GM21737 (cell line): ENCODE measurements around the gene CALN1.
"Not testable (repeated sequence)": the region's sequence is repeated elsewhere in the genome, so short reads cannot be mapped to it uniquely, and the experiment has no call there.

Experiments
- ATAC-seq: cut with Tn5 transposase; IDR thresholded peaks from one replicate; pipeline ENCODE4 v1.9.1; 2021; ENCODE audit warnings: mild to moderate bottlenecking, moderate library complexity; ENCODE audit not compliant: unreplicated experiment

Gene CALN1

DNA sequence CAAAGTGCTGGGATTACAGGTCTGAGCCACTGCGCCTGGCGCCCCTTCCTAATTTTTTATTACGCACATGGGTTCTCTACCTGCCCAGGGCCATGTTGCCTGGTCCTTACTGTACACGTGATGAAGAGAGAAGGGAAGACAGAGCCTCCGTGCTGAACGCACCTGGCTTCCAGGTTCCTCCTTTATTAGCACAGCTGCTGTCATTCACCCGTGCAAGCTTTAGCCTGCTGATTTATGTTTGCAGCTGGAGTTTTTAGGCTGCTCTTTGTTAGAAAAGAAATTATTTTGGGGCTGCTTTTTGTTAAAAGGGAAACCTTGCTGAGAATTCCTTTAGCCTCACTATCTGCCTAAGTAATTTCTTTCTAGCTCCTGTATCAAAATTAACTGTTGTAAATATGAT is 417.0 kb downstream of the CALN1 start:
- no peak for ATAC-seq

GRCh38 chr7:71991586-71991985 is 420.6 kb downstream of the CALN1 start:
- no peak for ATAC-seq

DNA sequence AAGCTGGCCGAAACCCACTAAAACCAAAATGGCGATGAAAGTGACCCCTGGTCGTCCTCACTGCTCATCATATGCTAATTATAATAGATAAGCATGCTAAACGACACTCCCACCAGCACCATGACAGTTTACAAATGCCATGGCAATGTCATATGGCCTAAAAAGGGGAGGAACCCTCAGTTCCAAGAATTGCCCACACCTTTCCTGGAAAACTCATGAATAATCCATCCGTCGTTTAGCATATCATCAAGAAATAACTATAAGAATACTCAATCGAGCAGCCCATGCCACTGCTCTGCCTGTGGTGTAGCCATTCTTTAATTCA is 422.0 kb downstream of the CALN1 start:
- ATAC-seq, result no peak

- ATAC-seq, result no peak
Measured at GRCh38 chr7:71988201-71988600, 423.9 kb downstream of the CALN1 start.

- no peak for ATAC-seq
Measured at GRCh38 chr7:71987200-71987767, 424.9 kb downstream of the CALN1 start.

GRCh38 chr7:71984348-71984747 is 427.8 kb downstream of the CALN1 start:
- ATAC-seq, result no peak

DNA sequence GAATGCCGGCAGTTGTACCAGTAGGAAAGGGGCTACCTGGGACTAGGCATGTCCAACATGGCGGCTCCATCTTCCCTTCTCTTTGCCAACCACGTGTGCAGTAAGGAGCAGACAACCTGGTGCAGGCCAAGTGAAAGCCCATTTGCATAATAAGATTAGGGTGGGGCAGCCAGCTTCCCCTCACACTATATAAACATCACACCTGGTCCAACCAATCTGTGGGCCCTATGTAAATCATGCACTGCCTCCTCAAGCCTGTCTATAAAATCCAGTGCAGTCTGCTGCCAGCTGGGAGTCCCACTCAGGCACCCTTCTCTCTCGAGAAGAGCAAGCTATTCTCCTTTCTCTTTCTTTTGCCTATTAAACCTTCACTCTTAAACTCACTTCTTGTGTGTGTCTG is 429.3 kb downstream of the CALN1 start:
- no peak for ATAC-seq

- ATAC-seq, result no peak
Measured at GRCh38 chr7:71976645-71977044, 435.5 kb downstream of the CALN1 start.

- ATAC-seq, result no peak
Measured at GRCh38 chr7:71974611-71975010, 437.5 kb downstream of the CALN1 start.

- no peak for ATAC-seq
Measured at GRCh38 chr7:71972534-71972933, 439.6 kb downstream of the CALN1 start.

DNA sequence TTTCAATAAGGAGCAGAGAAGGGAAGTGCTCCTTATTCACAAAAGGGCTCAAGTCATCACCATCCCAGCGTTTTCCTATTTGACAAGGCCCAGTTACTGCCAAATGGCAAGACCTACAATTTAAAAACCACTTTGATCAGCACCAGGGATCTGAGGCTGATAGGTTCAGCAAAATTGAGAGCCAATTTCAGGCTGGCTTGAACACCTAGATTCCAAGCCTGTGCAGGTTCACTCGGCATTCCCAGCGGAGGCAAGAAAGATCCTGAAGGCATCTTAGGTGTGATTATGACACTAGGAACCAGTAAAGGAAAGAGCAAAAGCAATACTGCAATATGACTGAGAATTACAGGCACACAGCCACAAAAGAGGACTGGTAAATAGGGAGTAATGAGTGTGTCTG is 441.4 kb downstream of the CALN1 start:
- ATAC-seq, result no peak

GRCh38 chr7:71962636-71963035 is 449.5 kb downstream of the CALN1 start:
- ATAC-seq, result no peak

DNA sequence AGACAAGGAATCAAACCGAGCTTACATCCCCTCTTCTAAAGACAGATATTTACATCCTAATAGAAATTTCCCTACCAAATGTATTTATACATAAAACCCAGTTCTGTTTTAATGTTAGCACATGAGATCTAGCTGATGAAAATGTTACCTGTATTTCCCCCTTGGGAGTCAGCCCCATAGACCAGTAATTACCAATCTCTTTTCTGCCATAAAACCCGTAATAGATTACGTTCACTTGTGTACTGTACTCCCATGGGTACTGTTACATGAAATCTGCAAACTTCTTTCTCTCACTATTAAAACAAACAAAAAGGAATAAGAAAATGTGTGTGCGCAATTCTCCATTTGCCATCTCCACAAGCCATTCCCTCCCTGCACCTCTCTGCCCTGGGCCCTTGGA is 450.9 kb downstream of the CALN1 start:
- no peak for ATAC-seq

- no peak for ATAC-seq
Measured at GRCh38 chr7:71942115-71942514, 470.0 kb downstream of the CALN1 start.

GRCh38 chr7:71937840-71938371 is 474.2 kb downstream of the CALN1 start:
- ATAC-seq, result no peak

DNA sequence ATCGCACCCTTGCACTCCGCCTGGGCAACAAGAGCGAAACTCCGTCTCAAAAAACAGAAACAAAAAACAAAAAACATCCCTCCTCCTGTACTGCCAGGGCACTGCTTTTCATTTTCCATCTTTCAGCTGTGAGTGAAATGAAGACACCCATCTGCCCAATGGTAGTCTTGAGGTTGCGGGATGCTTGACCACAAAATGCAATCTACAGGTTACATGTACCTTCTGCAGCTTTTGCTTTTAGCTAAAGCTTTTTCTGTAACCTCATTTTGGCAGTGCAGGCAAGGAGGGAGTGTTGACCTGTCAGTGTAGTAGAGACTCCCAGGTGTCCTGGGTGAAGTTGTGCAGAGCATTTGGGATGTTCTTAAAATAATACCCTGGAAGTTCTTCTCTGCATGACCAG is 476.5 kb downstream of the CALN1 start:
- ATAC-seq, result no peak

- ATAC-seq, result no peak
Measured at GRCh38 chr7:71933426-71933825, 478.7 kb downstream of the CALN1 start.

DNA sequence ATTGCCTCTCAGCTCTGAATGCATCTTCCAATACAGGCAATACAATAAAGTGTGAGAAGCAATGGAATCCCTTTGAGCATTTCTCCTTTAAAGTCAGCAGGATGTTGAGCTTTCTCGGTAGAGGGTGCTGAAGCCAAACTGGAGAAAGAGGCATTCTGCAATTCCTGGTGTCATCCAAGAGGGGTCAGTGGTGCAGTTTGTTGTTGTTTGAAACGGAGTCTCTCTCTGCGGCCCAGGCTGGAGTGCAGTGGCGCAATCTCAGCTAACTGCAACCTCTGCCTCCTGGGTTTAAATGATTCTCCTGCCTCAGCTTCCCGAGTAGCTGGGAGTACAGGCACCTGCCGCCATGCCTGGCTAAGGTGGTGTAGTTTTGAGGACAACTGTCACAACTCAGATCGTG is 486.5 kb downstream of the CALN1 start:
- ATAC-seq, result no peak

- not testable (repeated sequence) for ATAC-seq
Measured at GRCh38 chr7:71914204-71914603, 497.9 kb downstream of the CALN1 start.

DNA sequence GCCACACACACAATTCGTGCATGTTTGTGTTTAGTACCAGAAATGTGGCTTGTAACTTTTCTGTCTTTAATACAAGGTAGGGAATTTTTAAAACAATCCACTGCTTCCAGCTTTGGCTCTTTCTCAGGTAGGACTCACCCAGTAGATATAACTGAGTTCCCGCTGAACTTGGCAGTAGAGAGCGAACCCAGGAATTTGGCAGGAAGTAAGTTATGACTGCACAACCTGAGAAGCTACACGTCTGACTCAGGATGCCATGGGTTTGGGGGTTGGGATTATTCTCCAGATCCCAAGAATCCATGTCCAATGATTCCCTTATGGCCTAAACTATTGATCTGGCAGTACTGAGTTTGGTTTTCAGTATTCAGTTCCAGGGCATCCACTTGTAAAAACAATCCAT is 499.7 kb downstream of the CALN1 start:
- ATAC-seq, result no peak

GRCh38 chr7:71911051-71911450 is 501.1 kb downstream of the CALN1 start:
- no peak for ATAC-seq

- ATAC-seq, result no peak
Measured at GRCh38 chr7:71905821-71906220, 506.3 kb downstream of the CALN1 start.

GRCh38 chr7:71904484-71904883 is 507.7 kb downstream of the CALN1 start:
- no peak for ATAC-seq
